VCaP (cell line): ENCODE measurements around the gene AK8.

Experiments
- H3K27ac ChIP-seq: fragments of 450-650 bp; 2 replicates; pipeline ENCODE4 v1.5.1; 2017
- TF ChIP-seq, protein P1 (sequence below): fragments of 450-650 bp; conservative IDR thresholded peaks from 2 replicates; pipeline ENCODE4 v1.5.1; 2017; ENCODE audit warnings: mild to moderate bottlenecking, moderate library complexity

The AK8 gene

DNA sequence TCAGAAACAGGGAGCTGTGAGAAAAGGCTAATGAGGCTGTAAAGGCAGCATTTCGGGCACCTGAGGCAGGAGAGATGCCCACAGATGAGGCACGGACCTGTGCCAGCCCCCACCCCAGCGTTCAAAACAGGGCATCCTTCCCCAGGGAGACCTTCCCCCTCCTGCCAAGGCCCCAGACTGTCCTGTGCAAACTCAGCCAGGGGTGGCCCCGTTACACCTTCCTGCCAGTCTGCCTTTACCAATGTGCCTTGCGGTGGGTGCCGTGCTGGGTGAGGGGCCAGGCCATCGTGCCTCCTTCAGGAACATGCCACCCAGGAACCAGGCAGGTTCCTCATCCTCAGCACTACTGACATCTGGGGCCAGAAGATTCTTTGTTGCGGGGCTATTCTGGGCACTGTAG lies 53.9 kb downstream of the AK8 start:
- TF ChIP-seq, protein P1, sequence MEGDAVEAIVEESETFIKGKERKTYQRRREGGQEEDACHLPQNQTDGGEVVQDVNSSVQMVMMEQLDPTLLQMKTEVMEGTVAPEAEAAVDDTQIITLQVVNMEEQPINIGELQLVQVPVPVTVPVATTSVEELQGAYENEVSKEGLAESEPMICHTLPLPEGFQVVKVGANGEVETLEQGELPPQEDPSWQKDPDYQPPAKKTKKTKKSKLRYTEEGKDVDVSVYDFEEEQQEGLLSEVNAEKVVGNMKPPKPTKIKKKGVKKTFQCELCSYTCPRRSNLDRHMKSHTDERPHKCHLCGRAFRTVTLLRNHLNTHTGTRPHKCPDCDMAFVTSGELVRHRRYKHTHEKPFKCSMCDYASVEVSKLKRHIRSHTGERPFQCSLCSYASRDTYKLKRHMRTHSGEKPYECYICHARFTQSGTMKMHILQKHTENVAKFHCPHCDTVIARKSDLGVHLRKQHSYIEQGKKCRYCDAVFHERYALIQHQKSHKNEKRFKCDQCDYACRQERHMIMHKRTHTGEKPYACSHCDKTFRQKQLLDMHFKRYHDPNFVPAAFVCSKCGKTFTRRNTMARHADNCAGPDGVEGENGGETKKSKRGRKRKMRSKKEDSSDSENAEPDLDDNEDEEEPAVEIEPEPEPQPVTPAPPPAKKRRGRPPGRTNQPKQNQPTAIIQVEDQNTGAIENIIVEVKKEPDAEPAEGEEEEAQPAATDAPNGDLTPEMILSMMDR, result no peak
- H3K27ac ChIP-seq, result no peak overlapping the region

DNA sequence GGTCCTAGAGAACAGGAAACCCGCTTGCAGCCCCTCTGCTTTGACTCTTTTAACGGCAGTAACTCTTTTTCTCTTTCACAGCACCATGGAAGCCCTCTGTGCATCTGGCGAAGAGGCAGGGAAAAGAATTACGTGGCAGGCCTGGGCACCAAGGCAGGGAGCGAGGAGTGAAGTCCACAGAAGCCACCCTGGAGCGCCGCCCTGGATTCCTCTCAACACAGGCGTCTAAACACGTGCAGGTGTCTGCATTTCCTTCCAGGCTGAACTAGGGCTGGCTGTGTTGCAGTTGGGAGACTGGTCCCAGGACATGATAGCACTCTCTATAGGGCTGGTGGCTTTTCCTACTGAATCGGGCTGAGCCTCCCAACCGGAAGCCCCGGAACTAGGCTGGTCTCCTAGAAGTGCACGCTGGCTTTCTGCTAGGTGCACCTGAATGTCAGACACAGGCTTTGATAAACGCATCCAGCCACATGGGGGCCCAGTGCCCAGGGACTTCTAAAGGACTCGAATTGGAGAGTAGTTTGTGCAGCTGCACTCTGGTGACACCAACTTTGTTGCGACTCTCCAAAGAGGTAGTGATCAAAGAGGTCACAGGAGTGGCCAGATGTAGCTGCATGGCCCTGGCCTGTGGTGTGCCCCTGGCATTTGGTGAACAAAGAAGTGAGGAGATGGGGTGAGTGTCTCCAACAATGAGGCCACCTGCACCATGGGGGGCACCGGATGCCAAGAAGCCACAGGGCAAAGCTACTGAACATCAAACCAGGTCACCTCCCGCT lies 54.5 kb downstream of the AK8 start:
- TF ChIP-seq, protein P1, result no peak

DNA sequence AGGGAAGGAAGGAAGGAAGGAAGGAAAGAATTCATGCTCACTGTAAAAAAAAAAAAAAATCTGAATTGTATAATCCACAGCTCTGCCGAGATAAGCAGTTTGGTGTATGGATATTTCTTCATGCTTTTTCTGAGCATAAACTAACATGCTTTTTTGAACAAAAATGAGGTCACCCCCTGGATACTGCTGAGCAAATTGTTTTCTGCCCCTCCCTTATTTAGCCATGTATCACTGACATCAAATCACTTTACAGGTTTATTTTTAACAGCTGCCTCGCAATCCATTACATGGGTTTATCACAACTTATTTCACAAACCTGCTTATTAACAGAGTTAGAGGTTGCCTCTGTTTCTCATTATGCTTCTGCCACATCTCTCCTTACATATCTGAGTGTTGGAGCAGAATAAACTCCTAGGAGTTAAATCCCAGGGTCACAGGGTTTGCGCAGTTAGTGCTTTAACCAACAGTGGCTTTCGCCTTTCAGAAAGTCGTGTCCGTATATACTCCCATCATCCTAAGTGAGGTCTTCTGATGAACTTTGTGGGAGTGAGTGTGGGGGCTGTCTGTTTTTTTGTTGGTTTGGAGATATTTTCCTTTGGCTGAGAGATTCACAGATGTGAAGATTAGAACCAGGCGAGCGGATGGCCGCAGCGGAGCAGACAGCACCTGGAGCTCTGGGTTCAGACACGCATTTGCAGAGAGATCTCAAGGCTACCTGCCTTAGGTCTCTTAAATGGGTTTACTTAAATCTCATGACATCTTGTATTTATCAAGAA lies 57.7 kb downstream of the AK8 start:
- no peak overlapping the region for H3K27ac ChIP-seq
- TF ChIP-seq, protein P1, result no peak

More for the DNA sequence above, 54.5 kb downstream of the AK8 start:
- no peak overlapping the region for H3K27ac ChIP-seq

DNA sequence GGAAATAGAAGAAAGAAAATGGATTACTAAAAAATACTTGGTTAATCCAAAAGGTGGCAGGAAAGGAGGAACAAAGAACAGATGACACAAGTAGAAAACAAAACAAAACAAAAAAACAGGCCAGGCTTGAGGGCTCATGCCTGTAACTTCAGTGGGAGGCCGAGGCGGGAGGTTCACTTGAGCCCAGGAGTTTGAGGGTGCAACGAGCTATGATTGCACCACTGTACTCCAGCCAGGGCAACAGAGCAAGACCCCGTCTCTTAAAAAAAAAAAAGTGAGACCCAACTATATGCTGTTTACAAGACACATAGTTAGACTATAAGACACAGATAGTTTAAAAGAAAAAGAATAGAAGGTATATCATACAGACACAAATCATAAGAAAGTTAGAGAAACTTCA lies 59.5 kb downstream of the AK8 start:
- no peak overlapping the region for H3K27ac ChIP-seq

DNA sequence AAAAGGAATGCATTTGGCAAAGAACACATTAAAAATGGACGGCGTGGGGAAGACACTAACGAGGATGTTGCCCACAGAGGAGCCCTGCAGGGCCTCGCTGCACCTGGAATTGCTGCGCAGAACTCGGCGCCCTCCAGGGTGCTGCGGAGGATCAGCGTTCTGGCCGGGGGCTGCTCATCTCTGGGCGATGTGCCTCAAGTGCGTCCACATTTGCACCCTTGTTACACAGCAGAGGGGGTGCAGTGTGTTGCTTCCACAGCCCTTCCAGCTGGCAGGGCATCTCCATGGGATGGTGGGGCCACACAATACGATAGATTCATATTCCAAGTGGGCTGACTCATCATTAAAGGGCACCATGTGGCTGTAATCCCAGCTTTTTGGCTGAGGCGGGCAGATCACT lies 63.1 kb downstream of the AK8 start:
- TF ChIP-seq, protein P1, result no peak
- no peak overlapping the region for H3K27ac ChIP-seq

More for the DNA sequence above, 59.5 kb downstream of the AK8 start:
- TF ChIP-seq, protein P1, result no peak

DNA sequence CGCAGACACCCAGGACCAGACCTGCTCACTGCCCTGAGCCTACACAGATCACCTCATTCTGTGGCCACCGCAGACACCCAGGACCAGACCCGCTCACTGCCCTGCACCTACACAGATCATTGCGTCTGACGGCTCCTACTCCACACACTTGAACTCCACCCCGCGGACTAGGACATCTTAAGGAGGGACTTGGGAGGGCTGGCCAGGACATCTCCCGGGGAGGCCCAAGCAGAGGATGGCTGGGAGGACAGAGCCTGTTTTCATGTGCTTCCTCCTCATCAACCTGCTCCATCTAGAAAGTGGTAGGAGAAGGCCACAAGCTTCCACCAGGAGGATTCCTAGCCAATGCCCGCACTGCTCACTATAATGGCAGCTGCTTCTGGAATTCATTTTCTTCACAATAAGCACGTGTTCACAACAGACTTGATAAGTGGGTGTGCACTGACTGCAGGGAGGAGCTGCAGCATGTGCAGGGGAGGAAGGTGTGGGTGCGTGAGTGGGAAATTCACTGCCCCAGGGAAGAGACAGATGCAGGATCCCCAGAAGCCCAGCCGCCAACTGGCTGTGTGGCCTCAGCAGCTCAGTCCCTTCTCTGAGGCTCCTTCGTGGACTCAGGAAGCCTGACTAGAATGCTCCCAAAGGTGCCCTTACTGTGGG lies 64.8 kb downstream of the AK8 start:
- no peak overlapping the region for H3K27ac ChIP-seq
- TF ChIP-seq, protein P1, result no peak

DNA sequence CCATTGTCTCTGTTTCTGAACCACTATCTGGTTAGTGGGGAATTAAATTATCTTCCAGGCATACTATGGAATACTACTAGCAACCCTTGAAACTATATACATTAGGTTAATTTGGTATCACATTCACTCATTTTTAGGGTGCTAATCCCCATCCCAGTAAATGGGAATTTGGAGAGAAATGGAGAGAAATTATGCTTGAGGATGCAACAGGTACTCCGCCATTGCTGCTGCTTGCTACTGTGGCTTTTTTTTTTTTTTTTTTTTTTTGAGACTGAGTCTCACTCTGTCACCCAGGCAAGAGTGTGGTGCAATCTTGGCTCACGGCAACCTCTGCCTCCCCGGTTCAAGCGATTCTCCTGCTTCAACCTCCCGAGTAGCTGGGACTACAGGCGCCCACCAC lies 66.1 kb downstream of the AK8 start:
- TF ChIP-seq, protein P1, result no peak

More for the DNA sequence above, 66.1 kb downstream of the AK8 start:
- no peak overlapping the region for H3K27ac ChIP-seq
